OCI-LY7 (cell line): ENCODE results near the gene TTC28. TPM values are rescaled to one million over a fixed set of nuclear protein-coding genes. Genes with fewer than 3 reads are reported as not detected.
"Not testable (repeated sequence)": the region's sequence is repeated elsewhere in the genome, so short reads cannot be mapped to it uniquely, and the experiment has no call there.

ENCODE experiments used
- BruUV-seq: library from RNA; stranded (reverse); fragments of 400-500 nt; replicated peaks from 2 replicates; lab custom pipeline; 2021; lab: Mats Ljungman, UMichigan
- CTCF ChIA-PET: fragments of 300-600 bp; sonication (Branson Sonifier 250); formaldehyde crosslinking; loops from one replicate; lab custom pipeline; 2022; ENCODE audit warnings: antibody characterized with exemption; ENCODE audit not compliant: unreplicated experiment; lab: Charles Lee
- POLR2A ChIA-PET: fragments of 300-600 bp; sonication (Branson Sonifier 250); formaldehyde crosslinking; loops from one replicate; lab custom pipeline; 2022; ENCODE audit warnings: antibody characterized with exemption; lab: Charles Lee
- DNase-seq: peaks from one replicate; pipeline ENCODE4 v3.0.0-alpha.2; 2015; ENCODE audit warnings: low spot score
- H2AFZ ChIP-seq: fragments of 200-600 bp; sonication (generic), shearing (Covaris generic); 2 replicates; pipeline ENCODE4 v1.6.1; 2014; ENCODE audit warnings: mild to moderate bottlenecking, antibody characterized with exemption, low read length, moderate library complexity
- H3K27ac ChIP-seq: fragments of 200-600 bp; sonication (generic); 2 replicates; pipeline ENCODE4 v1.5.1; 2014; ENCODE audit warnings: mixed run types, low read depth, mild to moderate bottlenecking, moderate library complexity, low read length, inconsistent platforms; ENCODE audit not compliant: poor library complexity, severe bottlenecking
- H3K36me3 ChIP-seq: fragments of 200-600 bp; sonication (generic); 2 replicates; pipeline ENCODE4 v1.6.1; 2014; ENCODE audit warnings: mild to moderate bottlenecking, antibody characterized with exemption, low read length, moderate library complexity, mixed read lengths; ENCODE audit not compliant: insufficient read depth
- H3K4me1 ChIP-seq: fragments of 200-600 bp; sonication (generic); 2 replicates; pipeline ENCODE4 v1.5.1; 2014; ENCODE audit warnings: mild to moderate bottlenecking, low read length; ENCODE audit not compliant: insufficient read depth, poor library complexity, severe bottlenecking
- H3K4me2 ChIP-seq: fragments of 200-600 bp; sonication (generic); 2 replicates; pipeline ENCODE4 v1.6.1; 2014; ENCODE audit warnings: mild to moderate bottlenecking, low read length
- H3K4me3 ChIP-seq: fragments of 200-600 bp; sonication (generic); 2 replicates; pipeline ENCODE4 v1.5.1; 2014; ENCODE audit warnings: mild to moderate bottlenecking, low read depth, low read length; ENCODE audit not compliant: poor library complexity, severe bottlenecking
- H3K79me2 ChIP-seq: fragments of 200-600 bp; sonication (generic); 2 replicates; pipeline ENCODE4 v1.6.1; 2016; ENCODE audit warnings: low read depth, mild to moderate bottlenecking, low read length, moderate library complexity, mixed read lengths; ENCODE audit not compliant: insufficient read depth
- H3K9me2 ChIP-seq: fragments of 200-600 bp; sonication (generic); 2 replicates; pipeline ENCODE4 v1.6.1; 2016; ENCODE audit warnings: mild to moderate bottlenecking, low read length, mixed read lengths; ENCODE audit not compliant: insufficient read depth
- H3K9me3 ChIP-seq: fragments of 200-600 bp; sonication (generic); 2 replicates; pipeline ENCODE4 v1.6.1; 2014; ENCODE audit warnings: mild to moderate bottlenecking, mixed run types, low read length, mixed read lengths
- H4K20me1 ChIP-seq: fragments of 200-600 bp; sonication (generic); 2 replicates; pipeline ENCODE4 v1.6.1; 2014; ENCODE audit warnings: mild to moderate bottlenecking, antibody characterized with exemption, low read length, moderate library complexity, mixed read lengths; ENCODE audit not compliant: insufficient read depth
- EZH2phosphoT487 ChIP-seq: fragments of 200-600 bp; sonication (generic); IDR thresholded peaks from 2 replicates; pipeline ENCODE4 v1.6.1; 2018; ENCODE audit warnings: low read depth, borderline replicate concordance, mild to moderate bottlenecking, mixed run types, antibody characterized with exemption, low read length, moderate library complexity, mixed read lengths
- intact Hi-C: fragments of 100-400 bp; cut with micrococcal nuclease; formaldehyde crosslinking; loops from one replicate; pipeline ENCODE4 v1.10.0; 2022; ENCODE audit not compliant: unreplicated experiment
- total RNA-seq, 2 experiments: library from RNA; depleted of rRNA in 1 of 2; stranded (reverse); fragments of >200 nt in 1 of 2; shearing (Covaris generic) in 1 of 2; gene quantifications; 2 replicates each; pipeline ENCODE4 v1.2.3, GENCODE V29; 2014 to 2022
- TF ChIP-seq, protein P1 (sequence below): fragments of 200-600 bp; sonication (generic); conservative IDR thresholded peaks from 2 replicates; pipeline ENCODE4 v1.5.1; 2014; ENCODE audit warnings: mild to moderate bottlenecking, antibody characterized with exemption, low read length, moderate library complexity, mixed read lengths

TTC28 gene
- total RNA-seq, 2 experiments from 2014 or later = under 0.01 to 0.55 TPM

DNA sequence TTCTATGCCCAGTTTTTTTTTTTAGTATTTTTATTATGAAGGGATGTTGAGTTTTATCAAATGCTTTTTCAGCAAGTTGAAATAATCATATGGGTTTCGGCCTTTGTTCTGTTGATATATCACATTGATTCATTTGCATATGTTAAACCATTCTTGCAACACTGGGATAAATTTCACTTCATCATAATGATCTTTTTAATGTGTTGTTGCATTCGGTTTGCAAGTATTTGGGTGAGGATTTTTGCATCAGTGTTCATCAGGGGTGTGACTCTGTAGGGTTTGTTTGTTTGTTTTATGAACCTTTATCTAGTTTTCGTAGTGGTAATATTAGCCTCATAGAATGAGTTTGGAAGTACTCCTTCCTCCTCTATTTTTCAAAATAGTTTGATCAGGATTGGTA is 103.5 kb downstream of the TTC28 start:
- H3K4me3 ChIP-seq = no peak overlapping the region
- H3K36me3 ChIP-seq = no peaks in the 10 kb centered on the region
- TF ChIP-seq EZH2phosphoT487 = no peak
- TF ChIP-seq, protein P1, sequence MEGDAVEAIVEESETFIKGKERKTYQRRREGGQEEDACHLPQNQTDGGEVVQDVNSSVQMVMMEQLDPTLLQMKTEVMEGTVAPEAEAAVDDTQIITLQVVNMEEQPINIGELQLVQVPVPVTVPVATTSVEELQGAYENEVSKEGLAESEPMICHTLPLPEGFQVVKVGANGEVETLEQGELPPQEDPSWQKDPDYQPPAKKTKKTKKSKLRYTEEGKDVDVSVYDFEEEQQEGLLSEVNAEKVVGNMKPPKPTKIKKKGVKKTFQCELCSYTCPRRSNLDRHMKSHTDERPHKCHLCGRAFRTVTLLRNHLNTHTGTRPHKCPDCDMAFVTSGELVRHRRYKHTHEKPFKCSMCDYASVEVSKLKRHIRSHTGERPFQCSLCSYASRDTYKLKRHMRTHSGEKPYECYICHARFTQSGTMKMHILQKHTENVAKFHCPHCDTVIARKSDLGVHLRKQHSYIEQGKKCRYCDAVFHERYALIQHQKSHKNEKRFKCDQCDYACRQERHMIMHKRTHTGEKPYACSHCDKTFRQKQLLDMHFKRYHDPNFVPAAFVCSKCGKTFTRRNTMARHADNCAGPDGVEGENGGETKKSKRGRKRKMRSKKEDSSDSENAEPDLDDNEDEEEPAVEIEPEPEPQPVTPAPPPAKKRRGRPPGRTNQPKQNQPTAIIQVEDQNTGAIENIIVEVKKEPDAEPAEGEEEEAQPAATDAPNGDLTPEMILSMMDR = no peak
- no peaks in the 10 kb centered on the region for H4K20me1 ChIP-seq
- H3K79me2 ChIP-seq = no peaks in the 10 kb centered on the region
- H2AFZ ChIP-seq = no peak overlapping the region
- no peaks in the 10 kb centered on the region for H3K9me3 ChIP-seq
- DNase-seq = no peak
- no peaks in the 10 kb centered on the region for H3K9me2 ChIP-seq
- H3K4me2 ChIP-seq = no peak overlapping the region
- ChIA-PET POLR2A (no interaction called here), CTCF (no interaction called here)
- no peaks in the 10 kb centered on the region for H3K4me1 ChIP-seq
- no TSS peak for BruUV-seq
- no peak overlapping the region for H3K27ac ChIP-seq
- intact Hi-C loops = no loop called here

- TF ChIP-seq EZH2phosphoT487 = no peak
- TF ChIP-seq, protein P1 = no peak
- intact Hi-C loops = no loop called here
- H3K4me1 ChIP-seq = no peaks in the 10 kb centered on the region
- ChIA-PET POLR2A (interaction anchor here (0.6 to 0.7 kb wide), 2 partner anchors 62 to 1788 kb away, joined by 3 read pairs; no protein-coding TSS in a partner anchor), CTCF (no interaction called here)
- no peak overlapping the region for H3K4me2 ChIP-seq
- H3K79me2 ChIP-seq = no peaks in the 10 kb centered on the region
- H3K4me3 ChIP-seq = no peak overlapping the region
- no peaks in the 10 kb centered on the region for H3K9me3 ChIP-seq
- no peaks in the 10 kb centered on the region for H4K20me1 ChIP-seq
- no peaks in the 10 kb centered on the region for H3K9me2 ChIP-seq
- H3K27ac ChIP-seq = no peak overlapping the region
- no TSS peak for BruUV-seq
- no peak overlapping the region for H2AFZ ChIP-seq
- no peaks in the 10 kb centered on the region for H3K36me3 ChIP-seq
- DNase-seq = no peak
Measured at GRCh38 chr22:28574159-28574788, 105.4 kb downstream of the TTC28 start.

- POLR2A ChIA-PET = no interaction called here
- no peaks in the 10 kb centered on the region for H3K9me2 ChIP-seq
- H4K20me1 ChIP-seq = no peaks in the 10 kb centered on the region
- intact Hi-C loops = no loop called here
- CTCF ChIA-PET = no interaction called here
- no peak for TF ChIP-seq EZH2phosphoT487
- TF ChIP-seq, protein P1 = no peak
- no peak overlapping the region for H2AFZ ChIP-seq
- no peaks in the 10 kb centered on the region for H3K79me2 ChIP-seq
- H3K4me1 ChIP-seq = no peaks in the 10 kb centered on the region
- DNase-seq = no peak
- H3K4me2 ChIP-seq = no peak overlapping the region
- no peaks in the 10 kb centered on the region for H3K9me3 ChIP-seq
- BruUV-seq = no TSS peak
- no peak overlapping the region for H3K4me3 ChIP-seq
- H3K36me3 ChIP-seq = no peaks in the 10 kb centered on the region
- H3K27ac ChIP-seq = no peak overlapping the region
Measured at GRCh38 chr22:28570696-28571373, 108.8 kb downstream of the TTC28 start.

GRCh38 chr22:28568974-28569373 is 110.7 kb downstream of the TTC28 start:
- H3K4me1 ChIP-seq, H3K79me2 ChIP-seq, H3K9me3 ChIP-seq, H4K20me1 ChIP-seq, POLR2A ChIA-PET, CTCF ChIA-PET, DNase-seq, H2AFZ ChIP-seq, H3K9me2 ChIP-seq, H3K27ac ChIP-seq, BruUV-seq, H3K36me3 ChIP-seq, intact Hi-C loops, H3K4me3 ChIP-seq, H3K4me2 ChIP-seq: not testable (repeated sequence)
